ENCODE results near the gene LRRC66. TPM values are rescaled to one million over a fixed set of nuclear protein-coding genes. Genes with fewer than 3 reads are reported as not detected.
A peak's percentile ranks its signal among the peaks of the same experiment; 100 is the strongest.

LRRC66 gene
- total RNA-seq, 4 donors from 2014 or later, result 0.17 to 1.2 (median 0.54) TPM

DNA sequence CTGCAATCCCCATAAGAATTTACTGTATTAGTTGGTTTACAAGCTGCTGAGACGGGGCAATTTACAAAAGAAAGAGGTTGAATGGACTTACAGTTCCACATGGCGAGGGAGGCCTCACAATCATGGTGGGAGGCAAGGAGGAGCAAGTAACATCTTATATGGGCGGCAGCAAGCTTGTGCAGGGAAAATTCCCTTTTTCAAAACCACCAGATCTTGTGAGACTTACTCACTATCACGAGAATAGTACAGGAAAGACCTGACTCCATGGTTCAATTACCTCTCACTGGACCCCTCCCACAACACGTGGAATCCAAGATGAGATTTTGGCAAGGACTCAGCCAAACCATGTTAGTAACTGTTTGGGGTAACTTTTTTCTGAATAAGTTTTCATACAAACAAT, 29.1 kb upstream of the LRRC66 start:
- intact Hi-C loops (cut with DNase I), result no loop called here
- WGBS, result 89% methylated on average over 5 of the region's 5 CpGs
- Histone ChIP-seq H3K27me3 (peaks cover 0 to 50% (median 2%) of the 10 kb centered on the region in 4 donors), H3K9me3 (peaks cover 0 to 8% (median 4%) of the 10 kb centered on the region in 4 donors), H3K4me1 (peaks cover 0 to 23% (median 19%) of the 10 kb centered on the region in 4 donors), H3K27ac (replicated peaks in 1 of 4) (no peak overlapping the region), H3K4me3 (no peak overlapping the region), H3K36me3 (no peaks in the 10 kb centered on the region)
- TF ChIP-seq POLR2AphosphoS5 (IDR thresholded peaks at IDR 0.05), result no peak
- TF ChIP-seq EP300 (IDR thresholded peaks at IDR 0.05), result no peak
- TF ChIP-seq, protein P1, sequence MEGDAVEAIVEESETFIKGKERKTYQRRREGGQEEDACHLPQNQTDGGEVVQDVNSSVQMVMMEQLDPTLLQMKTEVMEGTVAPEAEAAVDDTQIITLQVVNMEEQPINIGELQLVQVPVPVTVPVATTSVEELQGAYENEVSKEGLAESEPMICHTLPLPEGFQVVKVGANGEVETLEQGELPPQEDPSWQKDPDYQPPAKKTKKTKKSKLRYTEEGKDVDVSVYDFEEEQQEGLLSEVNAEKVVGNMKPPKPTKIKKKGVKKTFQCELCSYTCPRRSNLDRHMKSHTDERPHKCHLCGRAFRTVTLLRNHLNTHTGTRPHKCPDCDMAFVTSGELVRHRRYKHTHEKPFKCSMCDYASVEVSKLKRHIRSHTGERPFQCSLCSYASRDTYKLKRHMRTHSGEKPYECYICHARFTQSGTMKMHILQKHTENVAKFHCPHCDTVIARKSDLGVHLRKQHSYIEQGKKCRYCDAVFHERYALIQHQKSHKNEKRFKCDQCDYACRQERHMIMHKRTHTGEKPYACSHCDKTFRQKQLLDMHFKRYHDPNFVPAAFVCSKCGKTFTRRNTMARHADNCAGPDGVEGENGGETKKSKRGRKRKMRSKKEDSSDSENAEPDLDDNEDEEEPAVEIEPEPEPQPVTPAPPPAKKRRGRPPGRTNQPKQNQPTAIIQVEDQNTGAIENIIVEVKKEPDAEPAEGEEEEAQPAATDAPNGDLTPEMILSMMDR (IDR thresholded peaks at IDR 0.05), result no peak
- no peak for TF ChIP-seq POLR2A (IDR thresholded peaks at IDR 0.05; ENCODE audit: low read depth)
- no peak for DNase-seq (ENCODE audit: extremely low spot score)

DNA sequence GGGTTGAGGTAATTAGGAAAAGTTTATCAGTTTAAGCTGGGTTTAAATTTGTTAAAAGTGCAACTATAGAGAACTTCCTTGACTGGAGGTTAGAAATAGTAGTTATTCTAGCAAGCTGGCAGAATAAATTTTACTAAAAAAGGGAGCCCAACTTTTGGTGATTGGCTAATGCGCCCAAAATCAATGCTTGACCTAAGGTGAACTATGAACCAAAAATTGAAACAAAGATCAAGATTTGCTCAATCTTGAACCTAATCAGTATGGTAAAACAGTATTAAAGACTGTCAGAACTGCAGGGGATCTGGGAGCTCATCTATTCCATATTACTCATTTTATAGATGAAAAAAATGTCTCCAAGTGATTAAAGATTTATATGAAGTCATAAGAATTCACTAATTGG, 24.9 kb upstream of the LRRC66 start:
- H3K4me3 ChIP-seq, result no peak overlapping the region
- intact Hi-C loops (cut with DNase I), result no loop called here
- peaks cover 0 to 22% (median 0%) of the 10 kb centered on the region in 4 donors for H3K27me3 ChIP-seq
- no peak for DNase-seq (ENCODE audit: extremely low spot score)
- TF ChIP-seq EP300 (IDR thresholded peaks at IDR 0.05), result no peak
- TF ChIP-seq POLR2A (IDR thresholded peaks at IDR 0.05; ENCODE audit: low read depth), result no peak
- TF ChIP-seq, protein P1 (IDR thresholded peaks at IDR 0.05), result no peak
- no peak for TF ChIP-seq POLR2AphosphoS5 (IDR thresholded peaks at IDR 0.05)
- no peaks in the 10 kb centered on the region for H3K4me1 ChIP-seq
- H3K27ac ChIP-seq (replicated peaks in 1 of 4), result no peak overlapping the region
- H3K36me3 ChIP-seq, result no peaks in the 10 kb centered on the region
- no peaks in the 10 kb centered on the region for H3K9me3 ChIP-seq
- 95% methylated on average over 1 of the region's 1 CpG for WGBS

DNA sequence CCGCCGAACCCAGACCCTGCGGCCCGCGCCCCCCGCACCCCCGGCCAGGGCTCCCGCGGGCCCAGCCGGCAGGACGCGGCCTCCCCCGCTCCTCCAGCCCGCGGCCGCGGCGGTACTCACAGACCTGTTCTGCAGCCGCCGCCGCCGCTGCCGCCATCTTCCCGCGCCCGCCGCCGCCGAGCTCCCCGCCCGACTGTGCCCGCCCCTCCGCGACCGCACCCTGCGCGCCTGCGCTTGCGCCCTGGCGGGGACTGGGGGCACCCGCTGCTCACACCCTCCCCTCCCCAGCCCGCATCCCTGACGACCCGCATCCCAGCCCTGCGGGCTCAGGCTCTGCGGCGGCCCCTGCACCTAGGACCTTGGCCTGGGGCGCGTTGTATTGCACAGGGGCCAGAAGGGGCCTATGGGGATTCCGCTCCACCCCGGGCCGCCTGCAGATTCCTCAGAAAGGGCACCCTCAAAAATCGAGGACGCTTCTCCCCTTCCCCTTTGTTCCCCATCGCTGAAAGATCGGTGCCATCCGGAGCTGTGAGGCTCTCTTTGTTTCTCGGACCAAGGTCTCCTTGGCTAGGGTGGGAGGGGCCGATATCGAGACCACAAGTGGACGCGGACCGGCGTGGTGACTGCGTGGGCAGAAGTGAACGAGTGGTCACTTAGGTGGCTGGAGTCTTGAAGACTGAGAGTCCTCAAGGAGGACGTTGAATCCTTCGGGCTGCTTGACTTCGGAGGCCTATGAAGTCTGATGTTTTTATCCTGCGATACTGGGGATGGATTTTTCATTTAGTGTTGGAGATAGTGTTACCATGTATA, 18.1 kb upstream of the LRRC66 start, which contains the start of gene SGCB:
Gene SGCB, minus strand, starts transcription at position 197 of the 810 bp plus-strand sequence. Its CDS starts 40 bp downstream, at position 157.
- Histone ChIP-seq H3K36me3 (no peaks in the 10 kb centered on the region), H3K4me1 (peaks cover 15 to 40% (median 34%) of the 10 kb centered on the region in 4 donors), H3K27me3 (no peaks in the 10 kb centered on the region), H3K4me3 (peak within 1 kb of the TSS; percentile 79 to 93 (median 90)), H3K9me3 (no peaks in the 10 kb centered on the region), H3K27ac (replicated peaks in 1 of 4) (peak within 1 kb of the TSS; percentile 81 to 86 (median 84))
- intact Hi-C loops (cut with DNase I), result no loop called here
- no peak for DNase-seq (ENCODE audit: extremely low spot score)
- TF ChIP-seq POLR2AphosphoS5 (IDR thresholded peaks at IDR 0.05) (no peak), POLR2A (IDR thresholded peaks at IDR 0.05; ENCODE audit: low read depth) (no peak), EP300 (IDR thresholded peaks at IDR 0.05) (no peak)
- TF ChIP-seq, protein P1 (IDR thresholded peaks at IDR 0.05), result no peak
- 4% methylated on average over 28 of the region's 70 CpGs for WGBS

DNA sequence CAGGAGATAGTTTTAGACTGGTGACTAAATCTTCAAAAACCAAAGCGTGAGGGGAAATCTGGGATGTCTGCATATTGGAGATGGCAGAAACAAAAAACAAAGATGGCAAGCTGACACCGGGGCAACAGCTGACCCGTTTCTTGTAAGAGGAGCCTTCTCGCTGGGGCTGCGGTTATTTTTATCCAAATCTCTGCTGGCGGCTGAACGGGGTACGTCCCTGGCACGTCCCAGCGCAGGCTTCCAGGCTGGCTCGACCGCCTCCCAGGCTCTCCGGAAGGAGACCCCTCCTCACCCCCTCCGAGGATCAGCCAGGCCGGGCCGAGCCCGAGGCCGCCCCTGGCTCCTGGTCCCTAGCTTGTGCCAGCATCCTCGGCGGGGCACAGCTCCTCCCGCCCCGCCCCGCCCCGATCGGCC, 17.5 kb upstream of the LRRC66 start:
- Histone ChIP-seq H3K27me3 (no peaks in the 10 kb centered on the region), H3K27ac (replicated peaks in 1 of 4) (peak overlapping the region; percentile 81 to 86 (median 84)), H3K4me1 (peaks cover 15 to 46% (median 36%) of the 10 kb centered on the region in 4 donors), H3K36me3 (peaks cover 0 to 2% (median 0%) of the 10 kb centered on the region in 4 donors), H3K9me3 (no peaks in the 10 kb centered on the region), H3K4me3 (peak overlapping the region; percentile 79 to 93 (median 90))
- TF ChIP-seq, protein P1 (IDR thresholded peaks at IDR 0.05), result no peak
- TF ChIP-seq POLR2A (IDR thresholded peaks at IDR 0.05; ENCODE audit: low read depth), result no peak
- TF ChIP-seq EP300 (IDR thresholded peaks at IDR 0.05), result no peak
- TF ChIP-seq POLR2AphosphoS5 (IDR thresholded peaks at IDR 0.05), result peak in 1 of 2 donors; percentile 4
- intact Hi-C loops (cut with DNase I), result no loop called here
- no peak for DNase-seq (ENCODE audit: extremely low spot score)
- whole genome bisulfite sequencing, result 0% methylated on average over 6 of the region's 25 CpGs

Data from esophagus muscularis mucosa (tissue), 4 donors.